ACC112 (cell line): Measurements from ENCODE around the gene MYO1C.

ENCODE experiments used
- H2AFZ ChIP-seq: fragments of 200-600 bp; sonication (generic); one replicate; pipeline ENCODE4 v1.6.0; 2017; ENCODE audit warnings: antibody characterized with exemption, low read length; ENCODE audit not compliant: unreplicated experiment
- H3K27ac ChIP-seq: fragments of 200-600 bp; sonication (generic); 2 replicates; pipeline ENCODE4 v1.5.1; 2014; ENCODE audit warnings: low read depth, mild to moderate bottlenecking, antibody characterized with exemption, low read length, moderate library complexity
- H3K27me3 ChIP-seq: fragments of 200-600 bp; sonication (generic); 2 replicates; pipeline ENCODE4 v1.6.1; 2014; ENCODE audit warnings: mild to moderate bottlenecking, antibody characterized with exemption, low read length, moderate library complexity, mixed read lengths; ENCODE audit not compliant: insufficient read depth
- H3K36me3 ChIP-seq: fragments of 200-600 bp; sonication (generic); 2 replicates; pipeline ENCODE4 v1.6.1; 2016; ENCODE audit warnings: mild to moderate bottlenecking, antibody characterized with exemption, low read length, moderate library complexity, mixed read lengths; ENCODE audit not compliant: insufficient read depth
- H3K4me1 ChIP-seq: fragments of 200-600 bp; sonication (generic); one replicate; pipeline ENCODE4 v1.6.1; 2016; ENCODE audit warnings: low read length, mixed read lengths; ENCODE audit not compliant: insufficient read depth, unreplicated experiment, control insufficient read depth
- H3K4me3 ChIP-seq: fragments of 200-600 bp; sonication (generic); 2 replicates; pipeline ENCODE4 v1.5.1; 2014; ENCODE audit warnings: mild to moderate bottlenecking, low read depth, low read length
- H3K79me2 ChIP-seq: fragments of 200-600 bp; sonication (generic); one replicate; pipeline ENCODE4 v1.6.0; 2016; ENCODE audit warnings: low read length; ENCODE audit not compliant: control insufficient read depth, unreplicated experiment, insufficient read depth

Gene MYO1C

GRCh38 chr17:1471490-1471889 lies 21.0 kb downstream of the MYO1C start:
- Histone ChIP-seq H3K36me3 (peaks cover 10% of the 10 kb centered on the region; the same call in 1 of the 2 replicates), H3K4me1 (peaks cover 4% of the 10 kb centered on the region), H3K4me3 (no peak overlapping the region), H3K79me2 (no peaks in the 10 kb centered on the region), H2AFZ (no peak overlapping the region), H3K27ac (no peak overlapping the region), H3K27me3 (no peaks in the 10 kb centered on the region)

DNA sequence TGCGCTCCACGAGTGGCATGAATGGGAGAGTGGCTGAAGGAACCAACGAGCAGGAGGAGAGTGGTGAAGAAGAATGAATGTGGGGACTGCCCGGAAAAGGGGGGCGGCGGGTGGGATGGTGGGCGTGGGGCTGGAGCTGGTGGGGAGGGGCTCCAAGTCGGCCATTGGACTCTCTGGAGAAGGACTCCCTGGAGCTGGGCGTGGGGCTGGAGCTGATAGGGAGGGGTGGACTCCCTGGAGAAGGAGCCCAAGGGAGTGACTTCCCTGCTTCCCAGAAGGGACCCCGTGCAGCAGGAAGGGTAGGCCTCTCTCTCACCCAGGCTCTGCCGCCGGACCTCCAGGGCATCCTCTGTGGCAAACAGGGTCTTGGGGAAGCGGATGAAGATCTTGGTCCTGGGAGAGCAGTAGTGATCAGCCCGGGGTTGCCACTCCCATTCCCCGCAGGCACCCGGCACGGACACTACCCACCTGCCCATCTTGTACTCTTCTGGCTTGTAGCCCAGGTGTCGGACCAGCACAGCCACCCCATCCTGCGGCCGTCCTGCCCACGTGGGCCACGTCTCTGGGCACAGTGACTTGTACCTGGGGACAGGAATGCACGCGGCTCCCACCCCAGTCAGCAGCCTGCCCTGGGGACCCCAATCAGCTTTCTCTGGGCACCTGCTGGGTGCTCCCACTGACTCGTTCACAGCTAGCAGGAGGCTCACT lies 21.6 kb downstream of the MYO1C start:
- Histone ChIP-seq H3K27ac (no peak overlapping the region), H3K4me3 (no peak overlapping the region), H3K36me3 (peaks cover 10% of the 10 kb centered on the region; the same call in 1 of the 2 replicates), H3K79me2 (no peaks in the 10 kb centered on the region), H3K4me1 (no peaks in the 10 kb centered on the region), H2AFZ (no peak overlapping the region), H3K27me3 (no peaks in the 10 kb centered on the region)

GRCh38 chr17:1470071-1470754 lies 22.3 kb downstream of the MYO1C start:
- Histone ChIP-seq H2AFZ (no peak overlapping the region), H3K36me3 (peaks cover 9% of the 10 kb centered on the region; the same call in 1 of the 2 replicates), H3K4me3 (no peak overlapping the region), H3K4me1 (no peaks in the 10 kb centered on the region), H3K27me3 (no peaks in the 10 kb centered on the region), H3K27ac (no peak overlapping the region), H3K79me2 (no peaks in the 10 kb centered on the region)

GRCh38 chr17:1469231-1469852 lies 23.1 kb downstream of the MYO1C start:
- H3K27ac ChIP-seq: no peak overlapping the region
- peaks cover 12% of the 10 kb centered on the region; the same call in 1 of the 2 replicates for H3K36me3 ChIP-seq
- no peaks in the 10 kb centered on the region for H3K79me2 ChIP-seq
- no peaks in the 10 kb centered on the region for H3K27me3 ChIP-seq
- H2AFZ ChIP-seq: no peak overlapping the region
- H3K4me3 ChIP-seq: no peak overlapping the region
- no peaks in the 10 kb centered on the region for H3K4me1 ChIP-seq

DNA sequence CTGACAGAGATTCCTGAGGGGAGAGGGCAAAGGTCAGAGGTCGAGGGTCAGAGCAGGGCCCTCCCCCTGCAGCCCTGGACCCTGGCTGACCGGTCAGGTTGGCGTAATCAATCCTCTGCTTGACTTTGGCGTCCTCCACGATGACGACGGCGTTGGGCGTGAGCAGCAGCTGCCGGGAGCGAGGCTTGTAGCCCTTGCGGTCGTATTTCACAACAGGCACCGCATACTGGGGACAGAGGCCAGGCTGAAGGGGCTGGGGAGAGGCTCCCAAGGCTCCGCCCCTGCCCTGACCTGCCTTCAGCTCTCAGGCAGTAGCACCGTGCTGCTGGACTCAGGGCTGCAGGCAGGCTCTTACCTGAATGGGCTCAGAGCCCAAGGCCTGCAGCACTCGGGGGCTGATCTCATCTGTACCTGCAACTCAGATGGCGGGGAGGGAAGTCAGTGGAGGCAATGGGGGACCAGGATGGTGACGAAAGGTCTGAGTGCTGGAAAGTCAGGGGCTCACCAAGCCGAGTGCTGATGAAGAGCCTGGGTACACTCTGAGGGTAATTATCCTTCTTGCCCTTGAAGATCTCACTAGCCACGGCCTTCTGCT lies 24.5 kb downstream of the MYO1C start:
- Histone ChIP-seq H3K79me2 (no peaks in the 10 kb centered on the region), H3K27me3 (no peaks in the 10 kb centered on the region), H3K36me3 (peaks cover 12% of the 10 kb centered on the region; the same call in 1 of the 2 replicates), H3K4me3 (no peak overlapping the region), H3K4me1 (peaks cover 5% of the 10 kb centered on the region), H3K27ac (no peak overlapping the region), H2AFZ (no peak overlapping the region)

- peaks cover 17% of the 10 kb centered on the region; the same call in 1 of the 2 replicates for H3K36me3 ChIP-seq
- H2AFZ ChIP-seq: no peak overlapping the region
- no peaks in the 10 kb centered on the region for H3K79me2 ChIP-seq
- H3K4me1 ChIP-seq: peaks cover 5% of the 10 kb centered on the region
- no peak overlapping the region for H3K4me3 ChIP-seq
- no peak overlapping the region for H3K27ac ChIP-seq
- H3K27me3 ChIP-seq: no peaks in the 10 kb centered on the region
Measured at GRCh38 chr17:1467258-1467657, 25.2 kb downstream of the MYO1C start.

GRCh38 chr17:1464186-1464585 lies 28.3 kb downstream of the MYO1C start:
- no peaks in the 10 kb centered on the region for H3K27me3 ChIP-seq
- H3K27ac ChIP-seq: no peak overlapping the region
- no peaks in the 10 kb centered on the region for H3K79me2 ChIP-seq
- H3K36me3 ChIP-seq: peaks cover 21% of the 10 kb centered on the region; the same call in 1 of the 2 replicates
- H3K4me1 ChIP-seq: peaks cover 14% of the 10 kb centered on the region
- H2AFZ ChIP-seq: no peak overlapping the region
- no peak overlapping the region for H3K4me3 ChIP-seq

- no peaks in the 10 kb centered on the region for H3K79me2 ChIP-seq
- no peaks in the 10 kb centered on the region for H3K27me3 ChIP-seq
- no peak overlapping the region for H3K27ac ChIP-seq
- H3K4me1 ChIP-seq: peaks cover 14% of the 10 kb centered on the region
- peaks cover 14% of the 10 kb centered on the region; the same call in 1 of the 2 replicates for H3K36me3 ChIP-seq
- H2AFZ ChIP-seq: no peak overlapping the region
- H3K4me3 ChIP-seq: no peak overlapping the region
Measured at GRCh38 chr17:1462164-1463112, 30.0 kb downstream of the MYO1C start.

GRCh38 chr17:1461198-1461944 lies 31.1 kb downstream of the MYO1C start:
- Histone ChIP-seq H3K36me3 (peaks cover 14% of the 10 kb centered on the region; the same call in 1 of the 2 replicates), H3K79me2 (no peaks in the 10 kb centered on the region), H3K27me3 (no peaks in the 10 kb centered on the region), H3K4me3 (no peak overlapping the region), H2AFZ (no peak overlapping the region), H3K4me1 (peaks cover 14% of the 10 kb centered on the region), H3K27ac (no peak overlapping the region)
